Small intestine (tissue), 7 donors: ENCODE results near the gene GPR34. TPM values are rescaled to one million over a fixed set of nuclear protein-coding genes. Genes with fewer than 3 reads are reported as not detected.
A peak's percentile ranks its signal among the peaks of the same experiment; 100 is the strongest.

Experiments
- DNase-seq, 2 donors: peaks; one replicate each; pipeline versions ENCODE4 v3.0.0 to v3.0.0-alpha.2; 2013
- FAIRE-seq: peaks from 2 replicates; lab custom pipeline; 2012; peaks lifted over from hg19 to GRCh38; lab: Jason Lieb, UNC
- H3K27ac ChIP-seq, 3 donors: one replicate each; pipeline ENCODE4 v1.5.1; 2013; ENCODE audit warnings: low read length in 2 of 3, mild to moderate bottlenecking in 2 of 3, control low read depth in 1 of 3, inconsistent platforms in 1 of 3, low read depth in 1 of 3, moderate library complexity in 1 of 3
- H3K27me3 ChIP-seq, 3 donors: one replicate each; pipeline ENCODE4 v1.6.1; 2013; ENCODE audit warnings: low read length in 3 of 3, inconsistent platforms in 1 of 3; ENCODE audit not compliant: control insufficient read depth in 3 of 3, insufficient read depth in 3 of 3
- H3K36me3 ChIP-seq, 3 donors: one replicate each; pipeline ENCODE4 v1.6.1; 2013; ENCODE audit warnings: low read length in 3 of 3, inconsistent platforms in 1 of 3, low read depth in 1 of 3, mild to moderate bottlenecking in 1 of 3, moderate library complexity in 1 of 3; ENCODE audit not compliant: control insufficient read depth in 3 of 3, insufficient read depth in 2 of 3
- H3K4me1 ChIP-seq, 3 donors: one replicate each; pipeline ENCODE4 v1.6.1; 2013; ENCODE audit warnings: low read length in 2 of 3, inconsistent platforms in 1 of 3, low read depth in 1 of 3, mild to moderate bottlenecking in 1 of 3, moderate library complexity in 1 of 3; ENCODE audit not compliant: control insufficient read depth in 3 of 3, insufficient read depth in 2 of 3
- H3K4me3 ChIP-seq, 3 donors: one replicate each; pipeline ENCODE4 v1.5.1; 2013; ENCODE audit warnings: low read length in 3 of 3, control low read depth in 1 of 3, inconsistent platforms in 1 of 3, low read depth in 1 of 3, mild to moderate bottlenecking in 1 of 3, moderate library complexity in 1 of 3
- H3K9me3 ChIP-seq, 2 donors: one replicate each; pipeline ENCODE4 v1.6.1; 2013; ENCODE audit warnings: low read depth in 1 of 2, low read length in 1 of 2; ENCODE audit not compliant: control insufficient read depth in 2 of 2, insufficient read depth in 1 of 2
- WGBS, 3 donors: extraction: QIAGEN DNeasy Blood & Tissue Kit; methylation state at CpG; one replicate each; pipeline ENCODE4 v1.1.7; 2013; 5-methylcytosine and 5-hydroxymethylcytosine counted together
- polyA plus RNA-seq, 4 donors: library from polyadenylated mRNA; stranded (reverse) in 3 of 4; unstranded in 1 of 4; fragments of 200-250 nt in 3 of 4; fragments of 120-200 nt in 1 of 4; gene quantifications; one replicate each; pipeline versions ENCODE4 v1.2.1 to v1.2.3, GENCODE V29; 2013
- donor health status: healthy with polysubstance abuse.
- donor health status: control.
- donor health status: control.
- donor health status: Bipolar disorder and iron deficiency.
- donor health status: healthy.

Gene GPR34
- polyA plus RNA-seq, 4 donors = 0.45 to 10.1 (median 6.8) TPM

GRCh38 chrX:41730081-41730480, 41.3 kb downstream of the GPR34 start:
- FAIRE-seq = peak; percentile 15
- WGBS, 3 donors = 42 to 63% (median 49%) methylated on average over 2 of the region's 2 CpGs
- no peaks in the 10 kb centered on the region for H3K4me1 ChIP-seq

DNA sequence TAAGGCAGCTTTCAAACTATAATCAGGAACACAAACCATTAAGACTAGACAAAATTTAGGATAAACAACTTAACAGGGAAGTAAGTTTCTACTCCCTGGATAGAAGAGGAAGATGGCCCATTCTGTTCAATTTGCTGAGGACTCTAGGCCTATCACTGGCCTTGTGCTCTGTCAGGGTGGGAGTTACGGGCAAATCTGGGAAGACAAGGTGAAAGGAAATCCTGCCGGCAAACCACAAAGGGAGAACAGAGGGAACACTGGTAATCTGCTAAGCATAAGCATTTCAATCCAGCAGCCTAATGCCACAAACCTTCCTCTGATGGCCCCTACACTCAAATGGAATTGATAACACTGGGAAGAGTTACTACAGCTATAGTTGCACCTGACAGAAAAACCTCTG, 43.5 kb downstream of the GPR34 start:
- WGBS, 3 donors = 89 to 91% (median 90%) methylated on average over 2 of the region's 2 CpGs
- Histone ChIP-seq H3K9me3 (no peaks in the 10 kb centered on the region), H3K4me1 (no peaks in the 10 kb centered on the region), H3K27me3 (no peaks in the 10 kb centered on the region), H3K27ac (no peak overlapping the region), H3K36me3 (peaks cover 0 to 7% (median 0%) of the 10 kb centered on the region in 3 donors), H3K4me3 (no peak overlapping the region)
- DNase-seq = no peak
- no peak for FAIRE-seq

More at GRCh38 chrX:41730081-41730480, 41.3 kb downstream of the GPR34 start:
- H3K27me3 ChIP-seq = no peaks in the 10 kb centered on the region
- no peak overlapping the region for H3K4me3 ChIP-seq
- no peaks in the 10 kb centered on the region for H3K9me3 ChIP-seq
- H3K27ac ChIP-seq = no peak overlapping the region
- DNase-seq = no peak
- peaks cover 0 to 5% (median 0%) of the 10 kb centered on the region in 3 donors for H3K36me3 ChIP-seq

DNA sequence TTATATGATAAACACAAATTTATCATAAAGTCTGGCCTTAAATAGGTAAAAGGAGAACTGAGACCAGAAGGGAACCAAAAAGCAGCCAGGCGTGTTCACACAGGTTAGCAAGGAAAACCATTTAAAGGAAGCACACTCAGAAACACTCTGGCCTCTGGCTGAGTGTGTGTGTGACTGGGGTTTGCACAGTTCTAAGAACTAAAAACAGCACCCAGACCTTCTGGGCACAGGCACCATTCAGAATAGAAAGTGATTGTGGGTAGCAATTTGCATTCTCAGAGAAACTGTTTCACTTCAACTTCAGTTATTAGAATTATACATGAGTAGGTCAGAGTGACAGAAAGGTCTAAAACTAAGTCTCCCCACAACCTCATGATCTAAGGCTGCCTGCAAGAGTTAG, 45.2 kb downstream of the GPR34 start:
- DNase-seq (peak in 1 of 2 donors; percentile 21), FAIRE-seq (no peak)
- Histone ChIP-seq H3K27me3 (no peaks in the 10 kb centered on the region), H3K9me3 (no peaks in the 10 kb centered on the region), H3K4me1 (no peaks in the 10 kb centered on the region), H3K36me3 (peaks cover 0 to 7% (median 0%) of the 10 kb centered on the region in 3 donors), H3K4me3 (no peak overlapping the region), H3K27ac (no peak overlapping the region)
- 55 to 82% (median 68%) methylated on average over 1 of the region's 1 CpG for whole genome bisulfite sequencing, 3 donors

- FAIRE-seq (no peak), DNase-seq (no peak)
- WGBS, 3 donors = 41 to 73% (median 46%) methylated on average over 1 of the region's 1 CpG
Observed at GRCh38 chrX:41734530-41734929, 45.8 kb downstream of the GPR34 start.

GRCh38 chrX:41737065-41737464, 48.3 kb downstream of the GPR34 start:
- Histone ChIP-seq H3K4me1 (no peaks in the 10 kb centered on the region), H3K4me3 (no peak overlapping the region), H3K27me3 (no peaks in the 10 kb centered on the region), H3K27ac (no peak overlapping the region), H3K9me3 (no peaks in the 10 kb centered on the region), H3K36me3 (peaks cover 0 to 4% (median 0%) of the 10 kb centered on the region in 3 donors)
- FAIRE-seq = no peak
- peak in 1 of 2 donors; percentile 29 for DNase-seq
- 51 to 64% (median 62%) methylated on average over 7 of the region's 7 CpGs for WGBS, 3 donors

More at GRCh38 chrX:41734530-41734929, 45.8 kb downstream of the GPR34 start:
- Histone ChIP-seq H3K27ac (no peak overlapping the region), H3K9me3 (no peaks in the 10 kb centered on the region), H3K36me3 (peaks cover 0 to 7% (median 0%) of the 10 kb centered on the region in 3 donors), H3K4me1 (no peaks in the 10 kb centered on the region), H3K4me3 (no peak overlapping the region), H3K27me3 (no peaks in the 10 kb centered on the region)

GRCh38 chrX:41739871-41740270, 51.1 kb downstream of the GPR34 start:
- no peak for DNase-seq
- Histone ChIP-seq H3K9me3 (no peaks in the 10 kb centered on the region), H3K4me1 (no peaks in the 10 kb centered on the region), H3K36me3 (peaks cover 0 to 5% (median 0%) of the 10 kb centered on the region in 3 donors), H3K27ac (no peak overlapping the region), H3K27me3 (no peaks in the 10 kb centered on the region), H3K4me3 (no peak overlapping the region)
- 86 to 95% (median 94%) methylated on average over 1 of the region's 1 CpG for WGBS, 3 donors
- no peak for FAIRE-seq

Other genes with a start within 250 kb of the GPR34 start
- under 1 TPM in 2 of 4 donors, not detected in 2; 0.06 to 0.10 TPM for gene NYX, start 241.6 kb upstream of the GPR34 start, polyA plus RNA-seq
- gene GPR82, start 35.2 kb downstream of the GPR34 start, polyA plus RNA-seq = 1 to 10 TPM in 1 of 4 donors, under 1 TPM in 2, not detected in 1; 0.19 to 1.3 (median 0.81) TPM
- 10 to 100 TPM; 16.5 to 77.8 (median 25.2) TPM for gene CASK, start 234.6 kb downstream of the GPR34 start, polyA plus RNA-seq